AG09319 (cell line): ENCODE measurements around the gene PRICKLE1.

Source experiments
- DNase-seq: peaks from one replicate; pipeline ENCODE4 v3.0.0-alpha.2; 2010; ENCODE audit warnings: low read depth; ENCODE audit errors: extremely low read depth
- TF ChIP-seq, protein P1 (sequence below): IDR thresholded peaks from 2 replicates; pipeline ENCODE4 v1.5.1; 2011; ENCODE audit warnings: low read depth, mild to moderate bottlenecking, inconsistent platforms, low read length, moderate library complexity

PRICKLE1 gene

DNA sequence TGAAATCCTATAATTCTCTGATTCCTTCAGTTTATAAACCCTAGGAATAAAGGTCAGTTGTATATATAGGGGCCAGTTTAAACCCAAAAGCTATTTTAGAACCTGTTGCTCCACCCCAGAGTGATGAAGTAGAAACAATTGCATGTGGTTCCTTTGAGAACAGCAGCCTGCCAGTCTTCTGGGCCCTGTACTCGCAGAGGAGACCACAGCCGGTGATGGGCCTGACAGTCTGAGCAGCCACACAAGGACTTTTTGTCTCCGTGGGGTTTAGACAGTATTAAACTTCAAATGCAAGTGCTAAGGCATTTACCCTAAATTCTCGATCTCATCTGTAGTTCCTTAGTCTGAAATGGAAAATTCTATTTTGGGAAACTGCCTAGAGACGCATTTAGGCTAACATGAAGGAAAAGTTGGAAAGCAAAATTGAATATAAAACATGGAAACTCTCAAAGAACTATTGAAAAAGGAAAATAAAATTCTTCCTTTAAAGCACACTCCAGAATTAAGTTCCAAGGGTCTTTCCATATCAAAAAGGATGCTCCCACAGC is 80.6 kb downstream of the PRICKLE1 start:
- TF ChIP-seq, protein P1, sequence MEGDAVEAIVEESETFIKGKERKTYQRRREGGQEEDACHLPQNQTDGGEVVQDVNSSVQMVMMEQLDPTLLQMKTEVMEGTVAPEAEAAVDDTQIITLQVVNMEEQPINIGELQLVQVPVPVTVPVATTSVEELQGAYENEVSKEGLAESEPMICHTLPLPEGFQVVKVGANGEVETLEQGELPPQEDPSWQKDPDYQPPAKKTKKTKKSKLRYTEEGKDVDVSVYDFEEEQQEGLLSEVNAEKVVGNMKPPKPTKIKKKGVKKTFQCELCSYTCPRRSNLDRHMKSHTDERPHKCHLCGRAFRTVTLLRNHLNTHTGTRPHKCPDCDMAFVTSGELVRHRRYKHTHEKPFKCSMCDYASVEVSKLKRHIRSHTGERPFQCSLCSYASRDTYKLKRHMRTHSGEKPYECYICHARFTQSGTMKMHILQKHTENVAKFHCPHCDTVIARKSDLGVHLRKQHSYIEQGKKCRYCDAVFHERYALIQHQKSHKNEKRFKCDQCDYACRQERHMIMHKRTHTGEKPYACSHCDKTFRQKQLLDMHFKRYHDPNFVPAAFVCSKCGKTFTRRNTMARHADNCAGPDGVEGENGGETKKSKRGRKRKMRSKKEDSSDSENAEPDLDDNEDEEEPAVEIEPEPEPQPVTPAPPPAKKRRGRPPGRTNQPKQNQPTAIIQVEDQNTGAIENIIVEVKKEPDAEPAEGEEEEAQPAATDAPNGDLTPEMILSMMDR: no peak
- no peak for DNase-seq

DNA sequence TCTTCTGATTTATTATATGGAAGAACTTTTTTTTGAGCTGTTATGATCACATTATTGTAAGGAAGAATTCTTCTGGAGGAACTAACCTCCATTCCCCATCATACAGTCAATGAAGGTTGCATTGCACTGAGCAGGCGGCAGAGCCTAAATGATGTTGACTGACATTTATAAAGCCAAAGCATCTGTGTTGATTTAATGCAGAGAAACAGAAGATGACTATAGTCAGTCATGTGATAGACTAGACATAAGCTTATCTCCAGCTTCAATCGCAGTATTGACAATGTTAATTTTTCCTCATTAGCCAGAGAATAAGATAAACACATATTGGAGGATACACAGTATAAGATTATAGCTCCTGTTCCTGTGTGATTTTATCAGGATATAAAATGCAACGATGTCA is 82.0 kb downstream of the PRICKLE1 start:
- DNase-seq: no peak
- TF ChIP-seq, protein P1: no peak

DNA sequence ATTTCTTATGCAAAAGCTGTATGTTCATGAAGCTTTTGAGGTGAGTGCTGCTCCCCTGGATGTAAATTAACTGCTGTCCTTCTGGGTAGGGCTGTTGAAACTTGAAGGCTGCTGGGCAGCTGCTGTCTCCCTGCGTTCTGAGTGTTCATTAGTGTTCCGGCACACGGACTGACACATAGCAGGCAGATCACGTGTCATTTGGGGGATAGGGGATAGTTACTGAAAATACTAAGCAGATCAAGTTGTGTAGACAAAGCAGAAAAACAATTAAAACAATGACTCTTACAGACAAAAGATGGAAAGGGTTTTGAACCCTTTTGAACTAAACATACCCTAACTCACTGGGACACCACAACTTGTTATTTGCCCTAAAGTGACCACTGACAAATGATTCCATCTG is 82.5 kb downstream of the PRICKLE1 start:
- no peak for DNase-seq
- TF ChIP-seq, protein P1: no peak

DNA sequence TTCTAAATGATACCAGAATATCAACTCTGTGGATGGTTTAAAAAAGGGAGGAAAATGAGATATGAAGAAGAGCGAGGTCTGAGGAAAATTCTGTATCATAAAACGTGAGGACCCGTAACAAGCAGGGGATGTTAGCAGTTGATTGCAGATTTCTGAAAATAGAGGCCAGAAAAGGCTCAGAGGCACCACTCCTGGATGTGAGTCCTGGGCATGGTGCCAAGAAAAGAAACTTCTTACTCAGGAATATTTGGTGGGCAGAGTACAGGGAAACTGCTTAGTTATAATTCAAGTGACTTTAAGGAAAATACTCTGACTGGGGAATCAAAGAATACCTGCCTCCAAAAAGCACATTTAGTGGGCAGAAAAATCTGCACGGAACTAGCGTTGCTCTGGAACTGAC is 85.5 kb downstream of the PRICKLE1 start:
- TF ChIP-seq, protein P1: no peak
- DNase-seq: no peak

DNA sequence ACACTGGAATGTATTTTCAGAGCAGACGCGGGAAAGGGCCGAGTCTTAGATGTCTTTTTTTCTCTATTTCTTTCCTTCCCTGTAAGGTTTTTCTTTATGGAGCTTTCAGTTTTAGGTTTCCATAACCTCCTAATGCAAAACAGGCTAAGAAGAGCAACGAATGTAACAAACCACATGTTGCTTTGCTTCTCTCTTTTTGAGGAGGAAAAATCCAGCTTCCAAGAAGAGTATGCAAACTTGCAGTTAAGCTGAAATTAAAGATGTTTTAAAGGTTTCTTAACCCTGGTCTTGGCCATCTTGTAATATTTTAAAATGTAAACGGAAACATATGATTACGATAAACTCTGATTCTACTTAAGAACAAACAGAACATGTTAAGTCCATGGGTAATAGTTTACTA is 86.9 kb downstream of the PRICKLE1 start:
- no peak for DNase-seq

DNA sequence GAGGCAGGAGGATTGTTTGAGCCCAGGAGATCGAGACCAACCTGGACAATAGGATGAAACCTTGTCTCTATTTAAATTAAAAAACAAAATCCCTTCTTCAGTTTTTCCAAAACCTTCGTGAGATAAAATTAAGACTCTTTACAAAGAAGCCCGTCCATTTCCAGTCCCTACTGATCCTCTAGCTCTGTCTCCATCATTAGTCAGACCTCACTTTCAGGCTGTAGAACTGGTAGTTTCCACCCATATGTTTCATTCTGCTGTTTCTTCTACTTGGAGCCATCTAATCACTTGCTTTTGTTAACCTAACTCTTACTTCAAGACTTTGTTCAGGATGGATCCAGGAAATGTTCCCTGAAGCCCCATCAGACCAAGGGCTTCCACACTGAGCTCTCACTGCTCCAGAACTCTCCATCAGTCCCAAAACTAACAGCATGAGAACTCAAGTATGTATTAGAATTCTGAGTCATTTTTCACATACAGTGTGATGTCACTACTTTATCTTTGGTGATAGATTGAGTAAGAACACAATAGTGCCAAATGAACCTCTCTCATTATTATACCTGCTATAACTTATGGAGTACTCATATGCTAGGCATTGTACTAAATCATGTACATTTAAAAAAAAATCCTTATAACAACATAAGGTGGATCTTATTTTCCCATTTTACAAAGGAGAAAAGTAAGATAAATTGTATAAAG is 90.8 kb downstream of the PRICKLE1 start:
- no peak for DNase-seq
- TF ChIP-seq, protein P1: no peak

More for the DNA sequence above, 86.9 kb downstream of the PRICKLE1 start:
- TF ChIP-seq, protein P1: no peak

DNA sequence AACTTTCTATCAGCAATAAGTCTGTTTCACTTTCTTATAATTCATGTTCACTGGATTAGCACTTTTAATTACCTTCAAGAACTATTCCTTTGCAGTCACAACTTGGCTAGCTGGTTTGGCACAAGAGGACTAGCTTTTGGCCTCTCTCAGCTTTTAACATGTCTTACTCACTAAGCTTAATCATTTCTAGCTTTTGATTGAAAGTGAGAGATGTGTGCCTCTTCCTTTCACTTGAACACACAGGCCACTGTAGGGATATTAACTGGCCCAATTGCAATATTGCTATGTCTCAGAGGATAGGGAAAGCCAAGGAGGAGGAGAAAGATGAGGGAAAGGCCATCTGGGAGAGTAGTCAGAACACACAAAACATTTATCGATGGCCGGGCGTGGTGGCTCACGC is 92.7 kb downstream of the PRICKLE1 start:
- TF ChIP-seq, protein P1: no peak
- DNase-seq: no peak
